ENCODE results near the gene ARAP1.

- TF ChIP-seq CTCF (IDR thresholded peaks at IDR 0.05; ENCODE audit: insufficient read depth, low read length) (no peak), REST (IDR thresholded peaks at IDR 0.05; ENCODE audit: insufficient replicate concordance, low read depth) (no peak)
Measured at GRCh38 chr11:72675221-72675620, 77.0 kb downstream of the ARAP1 start.
